HG02970 (cell line): ENCODE results near the gene CYP21A2.
"Not testable (repeated sequence)": the region's sequence is repeated elsewhere in the genome, so short reads cannot be mapped to it uniquely, and the experiment has no call there.

Experiments used
- ATAC-seq: cut with Tn5 transposase; IDR thresholded peaks from one replicate; pipeline ENCODE4 v1.9.1; 2021; ENCODE audit warnings: mild to moderate bottlenecking, moderate library complexity, moderate number of reproducible peaks; ENCODE audit not compliant: unreplicated experiment, low FRiP score

CYP21A2 gene

GRCh38 chr6:32037598-32038524 is at the start of gene CYP21A2:
Gene CYP21A2, plus strand, starts transcription at chr6:32038415. Its CDS starts 8 bp downstream, at chr6:32038423.
- ATAC-seq: not testable (repeated sequence)

DNA sequence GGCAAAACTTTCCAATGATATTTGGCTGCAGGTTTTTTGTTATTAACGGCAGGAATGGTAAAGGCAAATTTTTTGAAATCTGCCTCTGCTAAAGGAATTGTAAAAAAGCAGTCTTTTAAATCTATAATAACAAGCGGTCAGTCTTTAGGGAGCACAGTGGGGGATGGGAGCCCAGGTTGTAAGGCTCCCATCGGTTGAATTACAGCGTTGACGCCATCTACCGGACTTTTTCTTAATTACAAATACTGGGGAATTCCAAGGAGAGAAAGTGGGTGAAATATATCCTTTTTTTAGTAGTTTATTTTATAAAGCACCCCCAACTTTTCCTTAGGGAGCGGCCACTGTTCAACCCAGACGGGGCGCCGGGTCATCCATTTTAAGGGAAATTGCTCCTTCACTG is 48.9 kb upstream of the CYP21A2 start:
- ATAC-seq: not testable (repeated sequence)

DNA sequence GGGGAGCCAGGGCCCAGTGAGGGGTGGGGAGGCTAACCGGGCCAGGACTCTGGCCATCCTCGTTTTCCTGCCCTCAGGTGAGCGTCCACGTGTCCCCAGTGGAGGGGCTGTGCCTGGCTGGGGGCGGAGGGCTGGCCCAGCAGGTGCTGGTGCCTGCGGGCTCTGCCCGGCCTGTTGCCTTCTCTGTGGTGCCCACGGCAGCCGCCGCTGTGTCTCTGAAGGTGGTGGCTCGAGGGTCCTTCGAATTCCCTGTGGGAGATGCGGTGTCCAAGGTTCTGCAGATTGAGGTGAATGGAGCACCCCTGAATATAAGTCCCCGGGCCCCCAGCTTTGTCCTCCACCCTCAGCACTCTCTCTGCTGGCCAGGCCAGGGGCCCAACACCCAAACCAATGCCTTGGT is 43.8 kb upstream of the CYP21A2 start:
- ATAC-seq: not testable (repeated sequence)

GRCh38 chr6:31996385-31996784 is 41.8 kb upstream of the CYP21A2 start:
- not testable (repeated sequence) for ATAC-seq

- ATAC-seq: not testable (repeated sequence)
These were observed 35.5 kb upstream of the CYP21A2 start for GRCh38 chr6:32002546-32003268.

DNA sequence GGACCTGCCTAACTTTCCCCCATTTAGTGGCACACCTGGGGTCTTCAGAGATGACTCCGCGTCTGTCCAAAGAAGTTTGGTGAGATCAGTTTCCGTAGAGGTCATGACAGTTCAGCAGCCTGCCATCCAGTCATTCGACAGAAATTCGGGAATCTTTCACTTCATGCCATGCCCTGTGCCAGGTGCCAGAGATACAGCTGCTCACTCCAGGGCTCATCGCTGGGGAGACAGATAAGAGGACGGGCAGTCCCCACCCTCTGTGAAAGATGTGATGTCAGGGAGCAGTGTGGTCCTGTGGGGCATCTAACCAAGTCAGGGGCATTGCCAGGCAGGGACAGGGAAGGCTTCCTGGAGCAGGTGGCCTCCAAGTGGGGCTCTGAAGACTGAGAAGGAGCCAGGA is 34.9 kb upstream of the CYP21A2 start:
- not testable (repeated sequence) for ATAC-seq

GRCh38 chr6:32004393-32004792 is 33.8 kb upstream of the CYP21A2 start:
- not testable (repeated sequence) for ATAC-seq

DNA sequence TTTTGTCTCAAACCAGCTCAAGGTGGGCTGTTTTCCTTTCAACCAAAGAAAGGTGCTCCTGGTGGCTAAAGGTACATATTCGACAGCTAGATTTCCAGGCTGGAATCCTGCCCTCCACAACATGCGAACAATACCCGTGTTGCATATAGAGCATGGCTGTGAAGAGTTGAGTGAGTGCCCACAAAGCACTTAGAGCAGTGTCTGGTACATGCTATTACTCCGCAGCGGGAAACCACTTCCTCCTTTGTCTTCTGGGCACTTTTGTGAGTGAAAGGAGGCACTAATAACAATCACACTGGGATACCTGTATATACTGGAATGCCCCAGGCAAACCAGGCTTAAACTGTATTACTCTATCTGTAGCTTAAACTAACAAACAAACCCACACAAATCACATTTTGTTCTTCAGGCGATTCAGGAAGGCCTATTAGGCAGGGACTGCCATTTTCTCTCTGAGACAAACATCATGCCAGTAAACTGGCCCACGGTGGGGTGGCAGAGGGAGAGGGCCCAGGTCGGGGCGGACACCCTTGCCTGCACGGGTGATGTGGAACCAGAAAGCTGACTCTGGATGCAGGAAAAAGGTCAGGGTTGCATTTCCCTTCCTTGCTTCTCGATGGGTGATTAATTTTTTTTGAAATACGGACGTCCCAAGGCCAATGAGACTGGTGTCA is 33.2 kb upstream of the CYP21A2 start:
- not testable (repeated sequence) for ATAC-seq

DNA sequence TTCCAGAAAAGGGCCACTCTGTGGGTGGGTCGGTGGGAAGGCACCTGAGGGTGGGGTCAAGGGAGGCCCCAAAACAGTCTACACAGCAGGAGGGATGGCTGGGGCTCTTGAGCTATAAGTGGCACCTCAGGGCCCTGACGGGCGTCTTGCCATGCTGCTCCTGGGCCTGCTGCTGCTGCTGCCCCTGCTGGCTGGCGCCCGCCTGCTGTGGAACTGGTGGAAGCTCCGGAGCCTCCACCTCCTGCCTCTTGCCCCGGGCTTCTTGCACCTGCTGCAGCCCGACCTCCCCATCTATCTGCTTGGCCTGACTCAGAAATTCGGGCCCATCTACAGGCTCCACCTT is 32.7 kb upstream of the CYP21A2 start:
- ATAC-seq: not testable (repeated sequence)

GRCh38 chr6:32005991-32006529 is 32.2 kb upstream of the CYP21A2 start:
- ATAC-seq: not testable (repeated sequence)

DNA sequence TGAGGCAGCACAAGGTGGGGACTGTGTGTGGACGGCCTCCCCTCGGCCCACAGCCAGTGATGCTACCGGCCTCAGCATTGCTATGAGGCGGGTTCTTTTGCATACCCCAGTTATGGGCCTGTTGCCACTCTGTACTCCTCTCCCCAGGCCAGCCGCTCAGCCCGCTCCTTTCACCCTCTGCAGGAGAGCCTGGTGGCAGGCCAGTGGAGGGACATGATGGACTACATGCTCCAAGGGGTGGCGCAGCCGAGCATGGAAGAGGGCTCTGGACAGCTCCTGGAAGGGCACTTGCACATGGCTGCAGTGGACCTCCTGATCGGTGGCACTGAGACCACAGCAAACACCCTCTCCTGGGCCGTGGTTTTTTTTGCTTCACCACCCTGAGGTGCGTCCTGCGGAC is 31.1 kb upstream of the CYP21A2 start:
- not testable (repeated sequence) for ATAC-seq

GRCh38 chr6:32008037-32008436 is 30.2 kb upstream of the CYP21A2 start:
- ATAC-seq: not testable (repeated sequence)

- not testable (repeated sequence) for ATAC-seq
These were observed 29.6 kb upstream of the CYP21A2 start for GRCh38 chr6:32008616-32009015.

- not testable (repeated sequence) for ATAC-seq
These were observed 28.7 kb upstream of the CYP21A2 start for GRCh38 chr6:32009537-32009936.

DNA sequence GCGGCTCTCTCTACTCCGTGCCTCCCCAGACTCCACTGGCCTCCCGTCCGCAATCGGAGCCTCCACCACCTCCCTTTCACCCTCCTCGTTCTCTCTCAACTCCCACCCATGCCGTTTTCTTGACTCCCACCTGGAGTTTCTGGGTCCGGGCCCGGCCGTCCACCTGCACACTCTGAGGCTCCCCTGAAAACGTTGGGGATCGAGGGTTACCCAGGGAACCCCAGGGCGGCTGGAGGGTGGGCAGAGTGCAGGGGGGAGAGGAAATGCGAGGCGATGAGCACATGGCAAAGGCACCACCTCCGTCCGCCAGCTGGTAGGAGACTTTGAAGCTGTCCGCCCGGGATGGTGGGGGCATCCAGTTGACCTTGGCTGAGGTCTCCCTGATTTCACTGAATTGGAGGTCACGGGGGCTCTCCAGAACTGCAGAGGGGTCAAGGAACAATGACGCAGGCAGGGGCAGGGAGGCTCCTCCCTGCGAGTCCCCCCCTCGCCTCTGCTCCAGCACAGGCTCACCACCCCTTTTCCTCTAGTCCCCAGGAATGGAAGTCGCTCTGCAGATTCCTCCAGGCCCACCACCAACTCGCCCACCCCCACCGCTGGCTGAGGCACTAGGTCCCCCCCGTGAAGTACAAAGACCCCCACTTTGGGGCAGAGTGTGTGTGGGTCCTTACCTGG is 27.2 kb upstream of the CYP21A2 start:
- not testable (repeated sequence) for ATAC-seq

GRCh38 chr6:32012941-32013617 is 25.1 kb upstream of the CYP21A2 start:
- not testable (repeated sequence) for ATAC-seq

DNA sequence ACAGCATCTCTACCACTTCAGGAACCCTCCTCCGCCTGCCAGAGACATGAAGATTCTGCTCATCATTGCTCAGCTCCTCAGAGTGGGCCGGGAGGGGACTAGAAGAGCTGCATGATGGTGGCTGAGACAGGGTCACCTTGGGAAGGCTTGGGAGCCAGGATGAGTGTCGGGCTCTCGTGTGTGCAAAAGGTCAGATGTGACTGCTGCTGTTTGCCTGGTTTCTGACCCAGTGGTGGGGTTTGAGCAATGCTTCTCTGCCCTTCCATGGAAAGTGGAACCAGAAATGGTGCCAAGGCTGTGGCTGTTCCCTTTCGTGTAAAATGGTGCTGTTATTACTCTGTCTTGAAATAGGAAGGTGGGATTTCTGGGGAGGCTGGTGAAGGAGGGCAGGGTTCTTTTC is 24.5 kb upstream of the CYP21A2 start:
- not testable (repeated sequence) for ATAC-seq

- not testable (repeated sequence) for ATAC-seq
These were observed 23.7 kb upstream of the CYP21A2 start, which contains the start of gene C4B for GRCh38 chr6:32014547-32014946. Gene C4B, plus strand, starts transcription at chr6:32014795. Its CDS starts 51 bp downstream, at chr6:32014846.

- not testable (repeated sequence) for ATAC-seq
These were observed 16.1 kb upstream of the CYP21A2 start for GRCh38 chr6:32022100-32022499.
